ENCODE measurements around the gene SBNO2. TPM values are rescaled to one million over a fixed set of nuclear protein-coding genes. Genes with fewer than 3 reads are reported as not detected.

SBNO2 gene
- total RNA-seq, 1 experiment from 2014 or later, result 123 TPM

GRCh38 chr19:1155352-1156304 lies 18.4 kb downstream of the SBNO2 start:
- TSS peak; percentile 96 for BruUV-seq (replicated peaks)
- TF ChIP-seq CTCF (IDR thresholded peaks at IDR 0.05; ENCODE audit: unreplicated experiment), result no peak
- CTCF ChIA-PET, result interaction anchor here (0.6 to 1.5 kb wide), 9 partner anchors 14 to 89 kb away, joined by 3 to 4 read pairs (median 3); partner anchors contain the start of gene ATP5F1D
- POLR2A ChIA-PET, result interaction anchor here (0.6 to 2.9 kb wide), 26 partner anchors 10 to 729 kb away, joined by 3 to 45 read pairs (median 4); partner anchors contain the start of genes CIRBP, CNN2, GPX4 and SBNO2
- Mint-ChIP-seq H3K27ac (ENCODE audit: low read depth, unreplicated experiment) (peak overlapping the region; percentile 83), H3K9me3 (ENCODE audit: unreplicated experiment) (no peaks in the 10 kb centered on the region), H3K4me1 (ENCODE audit: insufficient read depth, unreplicated experiment) (peaks cover 5% of the 10 kb centered on the region), H3K36me3 (ENCODE audit: insufficient read depth, unreplicated experiment) (peaks cover 52% of the 10 kb centered on the region), H3K4me3 (ENCODE audit: unreplicated experiment) (peak overlapping the region; percentile 62), H3K27me3 (ENCODE audit: insufficient read depth, unreplicated experiment) (no peaks in the 10 kb centered on the region)
- DNase-seq (ENCODE audit: unreplicated experiment), result peak; percentile 83
- intact Hi-C loops (cut with micrococcal nuclease), result no loop called here

GRCh38 chr19:1154731-1155351 lies 19.2 kb downstream of the SBNO2 start:
- ChIA-PET POLR2A (interaction anchor here (0.6 to 2.9 kb wide), 22 partner anchors 12 to 197 kb away, joined by 3 to 45 read pairs (median 4); partner anchors contain the start of genes CIRBP, CNN2 and GPX4), CTCF (interaction anchor here (0.6 to 1.5 kb wide), 5 partner anchors 15 to 89 kb away, joined by 3 to 4 read pairs (median 3); no protein-coding TSS in a partner anchor)
- Mint-ChIP-seq H3K27me3 (ENCODE audit: insufficient read depth, unreplicated experiment) (no peaks in the 10 kb centered on the region), H3K36me3 (ENCODE audit: insufficient read depth, unreplicated experiment) (peaks cover 49% of the 10 kb centered on the region), H3K4me1 (ENCODE audit: insufficient read depth, unreplicated experiment) (peaks cover 5% of the 10 kb centered on the region), H3K27ac (ENCODE audit: low read depth, unreplicated experiment) (peak overlapping the region; percentile 83), H3K4me3 (ENCODE audit: unreplicated experiment) (peak overlapping the region; percentile 62), H3K9me3 (ENCODE audit: unreplicated experiment) (no peaks in the 10 kb centered on the region)
- DNase-seq (ENCODE audit: unreplicated experiment), result peak; percentile 97
- intact Hi-C loops (cut with micrococcal nuclease), result no loop called here
- no TSS peak for BruUV-seq (replicated peaks)
- no peak for TF ChIP-seq CTCF (IDR thresholded peaks at IDR 0.05; ENCODE audit: unreplicated experiment)

GRCh38 chr19:1153891-1154730 lies 20.0 kb downstream of the SBNO2 start:
- intact Hi-C loops (cut with micrococcal nuclease), result no loop called here
- no TSS peak for BruUV-seq (replicated peaks)
- no peaks in the 10 kb centered on the region for H3K27me3 Mint-ChIP-seq (ENCODE audit: insufficient read depth, unreplicated experiment)
- ChIA-PET POLR2A (interaction anchor here (0.8 to 2.9 kb wide), 16 partner anchors 13 to 128 kb away, joined by 3 to 45 read pairs (median 6); partner anchors contain the start of genes CIRBP, CNN2 and GPX4), CTCF (interaction anchor here (1.4 to 1.5 kb wide), 2 partner anchors 16 to 68 kb away, joined by 4 read pairs; no protein-coding TSS in a partner anchor)
- H3K4me1 Mint-ChIP-seq (ENCODE audit: insufficient read depth, unreplicated experiment), result peaks cover 5% of the 10 kb centered on the region
- H3K4me3 Mint-ChIP-seq (ENCODE audit: unreplicated experiment), result peak overlapping the region; percentile 62
- DNase-seq (ENCODE audit: unreplicated experiment), result no peak
- H3K27ac Mint-ChIP-seq (ENCODE audit: low read depth, unreplicated experiment), result peak overlapping the region; percentile 83
- no peaks in the 10 kb centered on the region for H3K9me3 Mint-ChIP-seq (ENCODE audit: unreplicated experiment)
- TF ChIP-seq CTCF (IDR thresholded peaks at IDR 0.05; ENCODE audit: unreplicated experiment), result no peak
- peaks cover 55% of the 10 kb centered on the region for H3K36me3 Mint-ChIP-seq (ENCODE audit: insufficient read depth, unreplicated experiment)

All from MCF 10A (cell line).